HCT116 (cell line): ENCODE measurements around the gene KMT2E. TPM values are rescaled to one million over a fixed set of nuclear protein-coding genes. Genes with fewer than 3 reads are reported as not detected.
A peak's percentile ranks its signal among the peaks of the same experiment; 100 is the strongest.
"Not testable (repeated sequence)": the region's sequence is repeated elsewhere in the genome, so short reads cannot be mapped to it uniquely, and the experiment has no call there.

Experiments
- ATAC-seq: fragments of 200-7000 bp; cut with Tn5 transposase; 2 replicates; pipeline ENCODE4 v1.9.1; 2020; ENCODE audit warnings: mild to moderate bottlenecking, moderate library complexity
- BruUV-seq: library from RNA; stranded (reverse); fragments of 400-500 nt; replicated peaks from 2 replicates; lab custom pipeline; 2021; lab: Mats Ljungman, UMichigan
- CTCF ChIA-PET: fragments of 300-600 bp; sonication (Branson Sonifier 250); formaldehyde crosslinking; loops from one replicate; lab custom pipeline; 2021; ENCODE audit warnings: antibody characterized with exemption; lab: Charles Lee
- POLR2A ChIA-PET: fragments of 300-600, 350-600 bp; sonication (Branson Sonifier 250); formaldehyde crosslinking; loops from one replicate; lab custom pipeline; 2021; ENCODE audit warnings: antibody characterized with exemption; lab: Charles Lee
- RAD21 ChIA-PET, 2 experiments: fragments of 300-600 bp; sonication (Branson Sonifier 250); formaldehyde crosslinking; loops; one replicate each; lab custom pipeline; 2023; ENCODE audit warnings: low total read pairs in 2 of 2; ENCODE audit not compliant: uncharacterized antibody in 2 of 2, unreplicated experiment in 2 of 2, low non-redundant PET in 1 of 2; lab: Charles Lee
- DNase-seq: peaks from one replicate; pipeline ENCODE4 v3.0.0-alpha.2; 2010; ENCODE audit warnings: low read depth, low spot score
- H2AFZ ChIP-seq: fragments of 200-600 bp; shearing (Covaris generic), sonication (generic); 2 replicates; pipeline ENCODE4 v1.6.1; 2017; ENCODE audit warnings: low read depth, mixed run types, mixed read lengths, antibody characterized with exemption, low read length; ENCODE audit not compliant: poor library complexity, severe bottlenecking
- H3K27ac ChIP-seq: 2 replicates; pipeline ENCODE4 v1.5.1; 2012; ENCODE audit warnings: low read depth, low read length
- H3K27me3 ChIP-seq: fragments of 200-600 bp; sonication (generic); 2 replicates; pipeline ENCODE4 v1.6.1; 2016; ENCODE audit warnings: mixed run types, low read length, mixed read lengths; ENCODE audit not compliant: insufficient read depth
- H3K36me3 ChIP-seq, 2 experiments: fragments of 200-500 bp in 1 of 2; fragments of 200-600 bp in 1 of 2; sonication (Bioruptor generic) in 1 of 2; sonication (generic) in 1 of 2; 2 replicates each; pipeline versions ENCODE4 v1.5.1 to v1.6.1; 2014 to 2016; ENCODE audit warnings: low read length in 2 of 2, inconsistent platforms in 1 of 2, mixed read lengths in 1 of 2, mixed run types in 1 of 2; ENCODE audit not compliant: insufficient read depth in 2 of 2, control insufficient read depth in 1 of 2
- H3K4me1 ChIP-seq, 2 experiments: fragments of 200-600 bp in 1 of 2; sonication (generic) in 1 of 2; 2 replicates each; pipeline versions ENCODE4 v1.5.1 to v1.6.1; 2012 to 2017; ENCODE audit warnings: low read length in 2 of 2, inconsistent platforms in 1 of 2, mild to moderate bottlenecking in 1 of 2, mixed read lengths in 1 of 2, mixed run types in 1 of 2, moderate library complexity in 1 of 2; ENCODE audit not compliant: insufficient read depth in 2 of 2, control insufficient read depth in 1 of 2
- H3K4me2 ChIP-seq: fragments of 200-600 bp; sonication (generic); 2 replicates; pipeline ENCODE4 v1.6.1; 2017; ENCODE audit warnings: mixed run types, low read length, mixed read lengths
- H3K4me3 ChIP-seq, 2 experiments: fragments of 200-600 bp in 1 of 2; sonication (generic) in 1 of 2; replicated peaks in 1 of 2; 2 replicates each; pipeline ENCODE4 v1.5.1; 2011 to 2016; ENCODE audit warnings: low read length in 2 of 2, control low read depth in 1 of 2, low read depth in 1 of 2, mild to moderate bottlenecking in 1 of 2, mixed read lengths in 1 of 2, mixed run types in 1 of 2
- H3K79me2 ChIP-seq: fragments of 200-600 bp; sonication (generic); 2 replicates; pipeline ENCODE4 v1.6.1; 2017; ENCODE audit warnings: mild to moderate bottlenecking, mixed run types, low read length, moderate library complexity, mixed read lengths; ENCODE audit not compliant: insufficient read depth
- H3K9ac ChIP-seq: fragments of 200-600 bp; sonication (generic); 2 replicates; pipeline ENCODE4 v1.6.1; 2016; ENCODE audit warnings: low read length, mixed read lengths
- H3K9me2 ChIP-seq: fragments of 200-600 bp; sonication (generic), shearing (Covaris generic); 2 replicates; pipeline ENCODE4 v1.6.1; 2017; ENCODE audit warnings: mixed run types, mild to moderate bottlenecking, moderate library complexity; ENCODE audit not compliant: insufficient read depth
- H3K9me3 ChIP-seq, 2 experiments: fragments of 200-500 bp in 1 of 2; fragments of 200-600 bp in 1 of 2; sonication (Bioruptor generic) in 1 of 2; sonication (generic) in 1 of 2; 2 replicates each; pipeline ENCODE4 v1.6.1; 2014 to 2017; ENCODE audit warnings: low read length in 2 of 2, mixed read lengths in 2 of 2, inconsistent platforms in 1 of 2, low read depth in 1 of 2, mild to moderate bottlenecking in 1 of 2, mixed run types in 1 of 2, moderate library complexity in 1 of 2; ENCODE audit not compliant: control insufficient read depth in 1 of 2, insufficient read depth in 1 of 2
- H4K20me1 ChIP-seq: fragments of 200-600 bp; sonication (generic), shearing (Covaris generic); 2 replicates; pipeline ENCODE4 v1.6.1; 2017; ENCODE audit warnings: mixed run types, mild to moderate bottlenecking, moderate library complexity; ENCODE audit not compliant: insufficient read depth
- MAX ChIP-seq: IDR thresholded peaks from 2 replicates; pipeline ENCODE4 v1.6.1; 2012
- RAD21 ChIP-seq: IDR thresholded peaks from 2 replicates; pipeline ENCODE4 v1.6.1; 2012; ENCODE audit warnings: low read depth, mild to moderate bottlenecking
- YY1 ChIP-seq: IDR thresholded peaks from 2 replicates; pipeline ENCODE4 v1.6.1; 2011; ENCODE audit warnings: low read length, low read depth, moderate library complexity, mild to moderate bottlenecking; ENCODE audit not compliant: insufficient replicate concordance; ENCODE audit errors: extremely low read depth
- ZNF274 ChIP-seq: fragments of 200-500 bp; sonication (Bioruptor generic); IDR thresholded peaks from 2 replicates; pipeline ENCODE4 v1.6.1; 2014; ENCODE audit warnings: mild to moderate bottlenecking, low read depth, low read length, inconsistent platforms
- intact Hi-C: fragments of 100-400 bp; cut with micrococcal nuclease; formaldehyde crosslinking; loops from 2 replicates; pipeline ENCODE4 v1.10.0; 2022
- total RNA-seq: library from RNA; stranded (reverse); gene quantifications from one replicate; pipeline ENCODE4 v1.2.1, GENCODE V29; 2021; ENCODE audit not compliant: unreplicated experiment
- TF ChIP-seq, protein P1 (sequence below), 3 experiments: fragments of 200-600 bp in 1 of 3; sonication (generic) in 1 of 3; IDR thresholded peaks in 2 of 3; conservative IDR thresholded peaks in 1 of 3; 2 replicates each; pipeline ENCODE4 v1.5.1; 2012 to 2017; ENCODE audit warnings: low read depth in 2 of 3, low read length in 2 of 3, antibody characterized with exemption in 1 of 3, borderline replicate concordance in 1 of 3, control low read depth in 1 of 3, mild to moderate bottlenecking in 1 of 3, mixed read lengths in 1 of 3, mixed run types in 1 of 3, moderate library complexity in 1 of 3; ENCODE audit not compliant: insufficient read depth in 1 of 3

The KMT2E gene
- total RNA-seq, 1 experiment from 2014 or later, result 39.8 TPM

DNA sequence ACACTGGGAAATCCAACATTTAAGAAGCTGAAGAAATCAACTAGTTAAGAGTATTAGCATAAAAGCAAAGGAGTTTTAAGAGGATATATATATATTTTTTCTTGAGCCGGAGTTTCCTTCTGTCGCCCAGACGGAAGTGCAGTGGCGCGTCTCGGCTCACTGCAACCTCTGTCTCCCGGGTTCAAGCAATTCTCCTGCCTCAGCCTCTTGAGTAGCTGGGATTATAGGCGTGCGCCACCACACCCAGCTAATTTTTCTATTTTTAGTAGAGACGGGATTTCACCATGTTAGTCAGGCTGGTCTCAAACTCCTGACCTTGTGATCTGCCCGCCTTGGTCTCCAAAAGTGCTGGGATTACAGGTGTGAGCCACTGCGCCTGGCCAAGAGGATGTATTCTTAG is 8.5 kb upstream of the KMT2E start:
- H3K9ac ChIP-seq, DNase-seq, H3K27me3 ChIP-seq, H2AFZ ChIP-seq, ATAC-seq, H3K4me2 ChIP-seq, H3K27ac ChIP-seq, H3K9me3 ChIP-seq, H3K4me3 ChIP-seq, H3K9me2 ChIP-seq, H3K36me3 ChIP-seq, H3K79me2 ChIP-seq, RAD21 ChIA-PET, intact Hi-C loops, CTCF ChIA-PET, BruUV-seq: not testable (repeated sequence)
- Histone ChIP-seq H4K20me1 (peaks cover 23% of the 10 kb centered on the region; the same call in 1 of the 2 replicates), H3K4me1 (peaks cover 12 to 51% of the 10 kb centered on the region in 2 experiments)
- POLR2A ChIA-PET, result interaction anchor here (1.4 to 1.6 kb wide), 2 partner anchors 21 to 24 kb away, joined by 3 to 4 read pairs; no protein-coding TSS in a partner anchor

GRCh38 chr7:105006367-105007136 is 7.5 kb upstream of the KMT2E start:
- Histone ChIP-seq H3K27ac (no peak overlapping the region), H3K4me3 (no peak overlapping the region), H3K27me3 (no peaks in the 10 kb centered on the region), H2AFZ (no peak overlapping the region), H3K4me1 (peaks cover 18 to 61% of the 10 kb centered on the region in 2 experiments), H3K4me2 (no peak overlapping the region), H3K9me2 (no peaks in the 10 kb centered on the region), H3K36me3 (no peaks in the 10 kb centered on the region), H4K20me1 (peaks cover 23% of the 10 kb centered on the region; the same call in 1 of the 2 replicates), H3K79me2 (no peaks in the 10 kb centered on the region; the same call in none of the 2 replicates), H3K9ac (no peak overlapping the region), H3K9me3 (no peaks in the 10 kb centered on the region)
- intact Hi-C loops, result no loop called here
- ChIA-PET POLR2A (interaction anchor here (0.6 to 1.6 kb wide), 2 partner anchors 19 to 25 kb away, joined by 3 to 4 read pairs; no protein-coding TSS in a partner anchor), RAD21 (no interaction called here), CTCF (no interaction called here)
- TF ChIP-seq, protein P1, sequence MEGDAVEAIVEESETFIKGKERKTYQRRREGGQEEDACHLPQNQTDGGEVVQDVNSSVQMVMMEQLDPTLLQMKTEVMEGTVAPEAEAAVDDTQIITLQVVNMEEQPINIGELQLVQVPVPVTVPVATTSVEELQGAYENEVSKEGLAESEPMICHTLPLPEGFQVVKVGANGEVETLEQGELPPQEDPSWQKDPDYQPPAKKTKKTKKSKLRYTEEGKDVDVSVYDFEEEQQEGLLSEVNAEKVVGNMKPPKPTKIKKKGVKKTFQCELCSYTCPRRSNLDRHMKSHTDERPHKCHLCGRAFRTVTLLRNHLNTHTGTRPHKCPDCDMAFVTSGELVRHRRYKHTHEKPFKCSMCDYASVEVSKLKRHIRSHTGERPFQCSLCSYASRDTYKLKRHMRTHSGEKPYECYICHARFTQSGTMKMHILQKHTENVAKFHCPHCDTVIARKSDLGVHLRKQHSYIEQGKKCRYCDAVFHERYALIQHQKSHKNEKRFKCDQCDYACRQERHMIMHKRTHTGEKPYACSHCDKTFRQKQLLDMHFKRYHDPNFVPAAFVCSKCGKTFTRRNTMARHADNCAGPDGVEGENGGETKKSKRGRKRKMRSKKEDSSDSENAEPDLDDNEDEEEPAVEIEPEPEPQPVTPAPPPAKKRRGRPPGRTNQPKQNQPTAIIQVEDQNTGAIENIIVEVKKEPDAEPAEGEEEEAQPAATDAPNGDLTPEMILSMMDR (IDR thresholded peaks at IDR 0.05 in 2 of 3, conservative IDR thresholded peaks at IDR 0.05 in 1 of 3; ENCODE audit: borderline replicate concordance in 1 of 3, insufficient read depth in 1 of 3, low read depth in 2 of 3, low read length in 2 of 3), result no peak
- TF ChIP-seq YY1, result no peak
- no peak for TF ChIP-seq ZNF274
- TF ChIP-seq MAX, result no peak
- no peak for TF ChIP-seq RAD21
- no peak for DNase-seq
- 0 out of 2 replicates have a peak, but pooled peaks have one; percentile 32 for ATAC-seq
- BruUV-seq, result no TSS peak
